ENCODE measurements around the gene LEMD2.

DNA sequence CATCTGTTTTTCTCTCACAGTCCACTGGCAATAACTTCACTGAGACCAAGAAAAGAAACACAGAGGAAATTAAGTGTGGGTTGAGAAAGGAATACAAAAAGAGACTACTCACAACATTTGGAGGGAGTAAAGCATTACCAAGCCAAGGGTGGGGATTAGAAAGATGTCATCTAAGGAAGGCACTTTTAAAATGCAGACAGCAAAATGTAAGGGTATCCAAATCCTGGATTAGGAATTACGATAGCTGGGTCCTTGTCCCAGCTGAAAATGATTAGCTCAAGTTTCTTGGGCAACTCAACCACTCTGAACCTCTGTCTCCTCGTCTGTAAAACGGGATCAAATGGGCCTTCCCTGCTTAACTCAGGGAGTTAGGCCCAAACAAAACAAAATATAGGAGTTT, 2.2 kb downstream of the LEMD2 start:
- TF ChIP-seq CTCF (conservative IDR thresholded peaks at IDR 0.05; ENCODE audit: low read length) = no peak
- no peak for TF ChIP-seq EZH2phosphoT487 (IDR thresholded peaks at IDR 0.05; ENCODE audit: borderline replicate concordance)
